Neuronal stem cell (in vitro differentiated cells): Measurements from ENCODE around the gene HES5.

Source experiments
- DNase-seq: peaks from one replicate; pipeline ENCODE4 v3.0.0-alpha.2; 2013; ENCODE audit warnings: low spot score
- H2AFZ ChIP-seq: one replicate; pipeline ENCODE4 v1.6.1; 2013; ENCODE audit warnings: mild to moderate bottlenecking, low read length, inconsistent platforms
- H2AK5ac ChIP-seq: 2 replicates; pipeline ENCODE4 v1.6.1; 2013; ENCODE audit warnings: low read depth, mild to moderate bottlenecking, inconsistent platforms, low read length, moderate library complexity, mixed read lengths
- H2BK120ac ChIP-seq: 2 replicates; pipeline ENCODE4 v1.6.1; 2013; ENCODE audit warnings: low read depth, mild to moderate bottlenecking, inconsistent platforms, low read length, moderate library complexity, mixed read lengths
- H2BK12ac ChIP-seq: one replicate; pipeline ENCODE4 v1.6.1; 2013; ENCODE audit warnings: low read length, inconsistent platforms
- H2BK15ac ChIP-seq: 2 replicates; pipeline ENCODE4 v1.6.1; 2013; ENCODE audit warnings: mild to moderate bottlenecking, low read length, inconsistent platforms, mixed read lengths
- H2BK5ac ChIP-seq: one replicate; pipeline ENCODE4 v1.6.1; 2013; ENCODE audit warnings: inconsistent platforms, mild to moderate bottlenecking, low read length, moderate library complexity
- H3K14ac ChIP-seq: one replicate; pipeline ENCODE4 v1.6.1; 2013; ENCODE audit warnings: low read length, inconsistent platforms
- H3K18ac ChIP-seq: 2 replicates; pipeline ENCODE4 v1.6.1; 2013; ENCODE audit warnings: low read length, inconsistent platforms
- H3K23ac ChIP-seq: 2 replicates; pipeline ENCODE4 v1.6.1; 2013; ENCODE audit warnings: low read depth, mild to moderate bottlenecking, mixed read lengths, low read length, inconsistent platforms; ENCODE audit not compliant: poor library complexity
- H3K27ac ChIP-seq: replicated peaks from 3 replicates; pipeline ENCODE4 v1.5.1; 2013; ENCODE audit warnings: low read length, inconsistent platforms
- H3K27me3 ChIP-seq, 3 experiments: 2 replicates each; pipeline ENCODE4 v1.6.1; 2013; ENCODE audit warnings: low read length in 3 of 3, mild to moderate bottlenecking in 2 of 3, inconsistent platforms in 1 of 3, low read depth in 1 of 3, mixed read lengths in 1 of 3, moderate library complexity in 1 of 3; ENCODE audit not compliant: control insufficient read depth in 3 of 3, insufficient read depth in 3 of 3
- H3K36me3 ChIP-seq, 2 donors: replicated peaks in 1 of 2; 2 replicates each; pipeline ENCODE4 v1.6.1; 2013; ENCODE audit warnings: low read length in 2 of 2; ENCODE audit not compliant: control insufficient read depth in 2 of 2, insufficient read depth in 2 of 2
- H3K4ac ChIP-seq: 2 replicates; pipeline ENCODE4 v1.6.1; 2013; ENCODE audit warnings: inconsistent platforms, mild to moderate bottlenecking, low read length, moderate library complexity
- H3K4me1 ChIP-seq, 2 donors: 1 replicate in 1 of 2; 2 replicates in 1 of 2; pipeline ENCODE4 v1.6.1; 2013; ENCODE audit warnings: low read length in 2 of 2, low read depth in 1 of 2; ENCODE audit not compliant: control insufficient read depth in 2 of 2, insufficient read depth in 1 of 2
- H3K4me2 ChIP-seq: one replicate; pipeline ENCODE4 v1.6.1; 2013; ENCODE audit warnings: mild to moderate bottlenecking, low read length, inconsistent platforms; ENCODE audit not compliant: insufficient read depth, poor library complexity, severe bottlenecking
- H3K4me3 ChIP-seq, 2 donors: 2 replicates each; pipeline ENCODE4 v1.5.1; 2013; ENCODE audit warnings: low read length in 2 of 2, mild to moderate bottlenecking in 2 of 2, inconsistent platforms in 1 of 2, moderate library complexity in 1 of 2
- H3K79me1 ChIP-seq: one replicate; pipeline ENCODE4 v1.6.1; 2013; ENCODE audit warnings: low read depth, mild to moderate bottlenecking, inconsistent platforms, low read length, moderate library complexity
- H3K9ac ChIP-seq: one replicate; pipeline ENCODE4 v1.6.1; 2013; ENCODE audit warnings: mild to moderate bottlenecking, low read depth, low read length, inconsistent platforms; ENCODE audit not compliant: poor library complexity
- H3K9me3 ChIP-seq, 2 donors: replicated peaks in 1 of 2; 2 replicates each; pipeline versions ENCODE3 to v1.6.1; 2013; ENCODE audit warnings: low read length in 2 of 2, mild to moderate bottlenecking in 2 of 2, inconsistent platforms in 1 of 2, low read depth in 1 of 2, mixed read lengths in 1 of 2, moderate library complexity in 1 of 2; ENCODE audit not compliant: control insufficient read depth in 2 of 2, insufficient read depth in 1 of 2
- H4K8ac ChIP-seq: one replicate; pipeline ENCODE4 v1.6.1; 2013; ENCODE audit warnings: low read depth, mild to moderate bottlenecking, inconsistent platforms, low read length, moderate library complexity
- H4K91ac ChIP-seq: one replicate; pipeline ENCODE4 v1.6.1; 2013; ENCODE audit warnings: low read length, low read depth, mild to moderate bottlenecking, inconsistent platforms; ENCODE audit not compliant: poor library complexity
- WGBS, 2 donors: extraction: QIAGEN DNeasy Blood & Tissue Kit; methylation state at CpG; one replicate each; pipeline ENCODE4 v1.1.7; 2013; ENCODE audit warnings: missing lambda C conversion rate in 2 of 2, mixed read lengths in 1 of 2; ENCODE audit not compliant: insufficient read length in 2 of 2, insufficient replicate concordance in 1 of 2; ENCODE audit errors: extremely low coverage in 2 of 2; 5-methylcytosine and 5-hydroxymethylcytosine counted together

HES5 gene

DNA sequence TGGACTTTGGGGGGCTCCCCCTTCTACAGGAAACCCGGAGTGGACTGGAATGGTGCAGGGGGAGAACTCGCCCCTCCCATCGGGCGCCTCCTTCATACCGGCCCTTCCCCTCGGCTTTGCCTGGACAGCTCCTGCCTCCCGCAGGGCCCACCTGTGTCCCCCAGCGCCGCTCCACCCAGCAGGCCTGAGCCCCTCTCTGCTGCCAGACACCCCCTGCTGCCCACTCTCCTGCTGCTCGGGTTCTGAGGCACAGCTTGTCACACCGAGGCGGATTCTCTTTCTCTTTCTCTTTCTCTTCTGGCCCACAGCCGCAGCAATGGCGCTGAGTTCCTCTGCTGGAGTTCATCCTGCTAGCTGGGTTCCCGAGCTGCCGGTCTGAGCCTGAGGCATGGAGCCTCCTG, 26.2 kb upstream of the HES5 start, which contains the start of gene TNFRSF14:
Gene TNFRSF14 (plus strand): TSS at position 95 of the 401 bp plus-strand sequence. CDS start 294 bp downstream, at position 389.
- Histone ChIP-seq H3K27me3 (peaks cover 0 to 15% (median 0%) of the 10 kb centered on the region in 3 experiments), H3K79me1 (peaks cover 2% of the 10 kb centered on the region), H3K4me3 (peak within 1 kb of the TSS in 1 of 2 donors; percentile 30), H3K14ac (peak within 1 kb of the TSS; percentile 17), H3K4me1 (peaks cover 7 to 15% of the 10 kb centered on the region in 2 donors), H3K27ac (no peak within 1 kb of the TSS), H2BK12ac (peak within 1 kb of the TSS; percentile 94), H2BK5ac (peak within 1 kb of the TSS; percentile 62), H2BK15ac (peak within 1 kb of the TSS; percentile 100), H3K9ac (peak within 1 kb of the TSS; percentile 81), H3K9me3 (no peaks in the 10 kb centered on the region), H4K8ac (peak within 1 kb of the TSS; percentile 82), H2AFZ (peak within 1 kb of the TSS; percentile 85), H3K23ac (peak within 1 kb of the TSS; percentile 96), H3K36me3 (no peaks in the 10 kb centered on the region), H3K18ac (peak within 1 kb of the TSS; percentile 98), H2BK120ac (peak within 1 kb of the TSS; percentile 91), H3K4ac (peak within 1 kb of the TSS; percentile 84), H3K4me2 (no peak within 1 kb of the TSS), H4K91ac (peak within 1 kb of the TSS; percentile 85), H2AK5ac (peak within 1 kb of the TSS; percentile 100)
- no peak for DNase-seq
- no CpG with 5 or more reads among the region's 16 CpGs for WGBS, 2 donors

GRCh38 chr1:2555634-2556276, 25.7 kb upstream of the HES5 start:
- Histone ChIP-seq H3K9me3 (no peaks in the 10 kb centered on the region), H2BK12ac (peak overlapping the region; percentile 58), H2AK5ac (peak overlapping the region; percentile 100), H2AFZ (peak overlapping the region; percentile 85), H3K79me1 (peaks cover 2% of the 10 kb centered on the region), H3K4me1 (peaks cover 7 to 15% of the 10 kb centered on the region in 2 donors), H3K27me3 (peaks cover 0 to 15% (median 0%) of the 10 kb centered on the region in 3 experiments), H2BK120ac (peak overlapping the region; percentile 91), H2BK15ac (peak overlapping the region; percentile 100), H3K23ac (peak overlapping the region; percentile 96), H3K9ac (peak overlapping the region; percentile 4), H2BK5ac (peak overlapping the region; percentile 62), H3K4me2 (no peak overlapping the region), H3K4ac (no peak overlapping the region), H3K14ac (no peak overlapping the region), H3K27ac (no peak overlapping the region), H3K36me3 (no peaks in the 10 kb centered on the region), H4K91ac (peak overlapping the region; percentile 85), H4K8ac (peak overlapping the region; percentile 3), H3K18ac (peak overlapping the region; percentile 98), H3K4me3 (no peak overlapping the region)
- WGBS, 2 donors = no CpG with 5 or more reads among the region's 26 CpGs
- DNase-seq = no peak

GRCh38 chr1:2554621-2555387, 24.7 kb upstream of the HES5 start:
- Histone ChIP-seq H4K91ac (no peak overlapping the region), H3K4me2 (no peak overlapping the region), H3K4me1 (peaks cover 7 to 15% of the 10 kb centered on the region in 2 donors), H3K14ac (no peak overlapping the region), H4K8ac (peak overlapping the region; percentile 82), H3K9ac (peak overlapping the region; percentile 15), H3K9me3 (no peaks in the 10 kb centered on the region), H3K23ac (peak overlapping the region; percentile 65), H3K79me1 (peaks cover 2% of the 10 kb centered on the region), H2BK120ac (peak overlapping the region; percentile 91), H2BK15ac (peak overlapping the region; percentile 100), H2AK5ac (peak overlapping the region; percentile 100), H2AFZ (no peak overlapping the region), H3K4me3 (no peak overlapping the region), H2BK5ac (peak overlapping the region; percentile 62), H3K27ac (no peak overlapping the region), H3K36me3 (no peaks in the 10 kb centered on the region), H3K4ac (peak overlapping the region; percentile 76), H3K27me3 (peaks cover 0 to 15% (median 0%) of the 10 kb centered on the region in 3 experiments), H3K18ac (peak overlapping the region; percentile 98), H2BK12ac (peak overlapping the region; percentile 86)
- WGBS, 2 donors = no CpG with 5 or more reads among the region's 19 CpGs
- no peak for DNase-seq
